Measurements from ENCODE around the gene GABRA4. TPM values are rescaled to one million over a fixed set of nuclear protein-coding genes. Genes with fewer than 3 reads are reported as not detected.

The GABRA4 gene
- polyA plus RNA-seq, 4 donors = 0.18 to 2.7 (median 0.38) TPM

- DNase-seq = no peak
- 9 to 25% (median 15%) methylated on average over 9 of the region's 9 CpGs for WGBS, 3 donors
- peaks cover 4 to 35% (median 11%) of the 10 kb centered on the region in 3 donors for H3K27me3 ChIP-seq (ENCODE audit: control insufficient read depth in 3 of 3, insufficient read depth in 3 of 3, low read length in 3 of 3)
Observed at GRCh38 chr4:46992338-46992737, 1.0 kb downstream of the GABRA4 start.

GRCh38 chr4:46986922-46987638, 6.3 kb downstream of the GABRA4 start:
- DNase-seq (no peak), FAIRE-seq (no peak)
- no peaks in the 10 kb centered on the region for H3K9me3 ChIP-seq (ENCODE audit: control insufficient read depth in 2 of 2, insufficient read depth in 1 of 2, low read depth in 1 of 2, low read length in 1 of 2)
- H3K27me3 ChIP-seq (ENCODE audit: control insufficient read depth in 3 of 3, insufficient read depth in 3 of 3, low read length in 3 of 3) = peaks cover 0 to 3% (median 0%) of the 10 kb centered on the region in 3 donors
- no peaks in the 10 kb centered on the region for H3K4me1 ChIP-seq (ENCODE audit: control insufficient read depth in 3 of 3, insufficient read depth in 2 of 3, low read depth in 1 of 3, low read length in 2 of 3)
- H3K27ac ChIP-seq (ENCODE audit: low read depth in 1 of 3, low read length in 2 of 3) = no peak overlapping the region
- no peak overlapping the region for H3K4me3 ChIP-seq (ENCODE audit: low read depth in 1 of 3, low read length in 3 of 3)
- no peaks in the 10 kb centered on the region for H3K36me3 ChIP-seq (ENCODE audit: control insufficient read depth in 3 of 3, insufficient read depth in 2 of 3, low read depth in 1 of 3, low read length in 3 of 3)
- WGBS, 3 donors = 74 to 86% (median 81%) methylated on average over 3 of the region's 3 CpGs

More at GRCh38 chr4:46992338-46992737, 1.0 kb downstream of the GABRA4 start:
- Histone ChIP-seq H3K4me1 (ENCODE audit: control insufficient read depth in 3 of 3, insufficient read depth in 2 of 3, low read depth in 1 of 3, low read length in 2 of 3) (peaks cover 4 to 6% (median 5%) of the 10 kb centered on the region in 3 donors), H3K9me3 (ENCODE audit: control insufficient read depth in 2 of 2, insufficient read depth in 1 of 2, low read depth in 1 of 2, low read length in 1 of 2) (no peaks in the 10 kb centered on the region), H3K27ac (ENCODE audit: low read depth in 1 of 3, low read length in 2 of 3) (no peak overlapping the region), H3K4me3 (ENCODE audit: low read depth in 1 of 3, low read length in 3 of 3) (no peak overlapping the region), H3K36me3 (ENCODE audit: control insufficient read depth in 3 of 3, insufficient read depth in 2 of 3, low read depth in 1 of 3, low read length in 3 of 3) (no peaks in the 10 kb centered on the region)
- FAIRE-seq = no peak

- no peak for FAIRE-seq
- no peak for DNase-seq
- Histone ChIP-seq H3K27me3 (ENCODE audit: control insufficient read depth in 3 of 3, insufficient read depth in 3 of 3, low read length in 3 of 3) (no peaks in the 10 kb centered on the region), H3K27ac (ENCODE audit: low read depth in 1 of 3, low read length in 2 of 3) (no peak overlapping the region), H3K4me1 (ENCODE audit: control insufficient read depth in 3 of 3, insufficient read depth in 2 of 3, low read depth in 1 of 3, low read length in 2 of 3) (no peaks in the 10 kb centered on the region), H3K9me3 (ENCODE audit: control insufficient read depth in 2 of 2, insufficient read depth in 1 of 2, low read depth in 1 of 2, low read length in 1 of 2) (no peaks in the 10 kb centered on the region), H3K36me3 (ENCODE audit: control insufficient read depth in 3 of 3, insufficient read depth in 2 of 3, low read depth in 1 of 3, low read length in 3 of 3) (no peaks in the 10 kb centered on the region), H3K4me3 (ENCODE audit: low read depth in 1 of 3, low read length in 3 of 3) (no peak overlapping the region)
- 85 to 98% (median 90%) methylated on average over 1 of the region's 1 CpG for WGBS, 3 donors
Observed at GRCh38 chr4:46984781-46985180, 8.6 kb downstream of the GABRA4 start.

GRCh38 chr4:46980851-46981250, 12.5 kb downstream of the GABRA4 start:
- Histone ChIP-seq H3K9me3 (ENCODE audit: control insufficient read depth in 2 of 2, insufficient read depth in 1 of 2, low read depth in 1 of 2, low read length in 1 of 2) (no peaks in the 10 kb centered on the region), H3K27me3 (ENCODE audit: control insufficient read depth in 3 of 3, insufficient read depth in 3 of 3, low read length in 3 of 3) (no peaks in the 10 kb centered on the region), H3K4me1 (ENCODE audit: control insufficient read depth in 3 of 3, insufficient read depth in 2 of 3, low read depth in 1 of 3, low read length in 2 of 3) (no peaks in the 10 kb centered on the region), H3K36me3 (ENCODE audit: control insufficient read depth in 3 of 3, insufficient read depth in 2 of 3, low read depth in 1 of 3, low read length in 3 of 3) (no peaks in the 10 kb centered on the region), H3K27ac (ENCODE audit: low read depth in 1 of 3, low read length in 2 of 3) (no peak overlapping the region), H3K4me3 (ENCODE audit: low read depth in 1 of 3, low read length in 3 of 3) (no peak overlapping the region)
- no peak for FAIRE-seq
- DNase-seq = no peak
- 65 to 74% (median 72%) methylated on average over 4 of the region's 4 CpGs for WGBS, 3 donors

- Histone ChIP-seq H3K27me3 (ENCODE audit: control insufficient read depth in 3 of 3, insufficient read depth in 3 of 3, low read length in 3 of 3) (no peaks in the 10 kb centered on the region), H3K36me3 (ENCODE audit: control insufficient read depth in 3 of 3, insufficient read depth in 2 of 3, low read depth in 1 of 3, low read length in 3 of 3) (no peaks in the 10 kb centered on the region), H3K4me3 (ENCODE audit: low read depth in 1 of 3, low read length in 3 of 3) (no peak overlapping the region), H3K27ac (ENCODE audit: low read depth in 1 of 3, low read length in 2 of 3) (no peak overlapping the region), H3K4me1 (ENCODE audit: control insufficient read depth in 3 of 3, insufficient read depth in 2 of 3, low read depth in 1 of 3, low read length in 2 of 3) (no peaks in the 10 kb centered on the region), H3K9me3 (ENCODE audit: control insufficient read depth in 2 of 2, insufficient read depth in 1 of 2, low read depth in 1 of 2, low read length in 1 of 2) (no peaks in the 10 kb centered on the region)
- DNase-seq = no peak
- 88 to 91% (median 91%) methylated on average over 4 of the region's 4 CpGs for whole genome bisulfite sequencing, 3 donors
- FAIRE-seq = no peak
Observed at GRCh38 chr4:46979726-46980125, 13.7 kb downstream of the GABRA4 start.

GRCh38 chr4:46979283-46979682, 14.1 kb downstream of the GABRA4 start:
- Histone ChIP-seq H3K4me1 (ENCODE audit: control insufficient read depth in 3 of 3, insufficient read depth in 2 of 3, low read depth in 1 of 3, low read length in 2 of 3) (no peaks in the 10 kb centered on the region), H3K27me3 (ENCODE audit: control insufficient read depth in 3 of 3, insufficient read depth in 3 of 3, low read length in 3 of 3) (no peaks in the 10 kb centered on the region), H3K27ac (ENCODE audit: low read depth in 1 of 3, low read length in 2 of 3) (no peak overlapping the region), H3K36me3 (ENCODE audit: control insufficient read depth in 3 of 3, insufficient read depth in 2 of 3, low read depth in 1 of 3, low read length in 3 of 3) (no peaks in the 10 kb centered on the region), H3K9me3 (ENCODE audit: control insufficient read depth in 2 of 2, insufficient read depth in 1 of 2, low read depth in 1 of 2, low read length in 1 of 2) (no peaks in the 10 kb centered on the region), H3K4me3 (ENCODE audit: low read depth in 1 of 3, low read length in 3 of 3) (no peak overlapping the region)
- FAIRE-seq (no peak), DNase-seq (no peak)
- 52 to 69% (median 65%) methylated on average over 2 of the region's 2 CpGs for WGBS, 3 donors

- FAIRE-seq (no peak), DNase-seq (no peak)
- H3K36me3 ChIP-seq (ENCODE audit: control insufficient read depth in 3 of 3, insufficient read depth in 2 of 3, low read depth in 1 of 3, low read length in 3 of 3) = no peaks in the 10 kb centered on the region
- no peak overlapping the region for H3K4me3 ChIP-seq (ENCODE audit: low read depth in 1 of 3, low read length in 3 of 3)
- no peaks in the 10 kb centered on the region for H3K4me1 ChIP-seq (ENCODE audit: control insufficient read depth in 3 of 3, insufficient read depth in 2 of 3, low read depth in 1 of 3, low read length in 2 of 3)
- H3K9me3 ChIP-seq (ENCODE audit: control insufficient read depth in 2 of 2, insufficient read depth in 1 of 2, low read depth in 1 of 2, low read length in 1 of 2) = no peaks in the 10 kb centered on the region
- H3K27ac ChIP-seq (ENCODE audit: low read depth in 1 of 3, low read length in 2 of 3) = no peak overlapping the region
- H3K27me3 ChIP-seq (ENCODE audit: control insufficient read depth in 3 of 3, insufficient read depth in 3 of 3, low read length in 3 of 3) = no peaks in the 10 kb centered on the region
- 89 to 92% (median 89%) methylated on average over 2 of the region's 2 CpGs for WGBS, 3 donors
Observed at GRCh38 chr4:46977245-46977644, 16.1 kb downstream of the GABRA4 start.

GRCh38 chr4:46975812-46976553, 17.4 kb downstream of the GABRA4 start:
- H3K27me3 ChIP-seq (ENCODE audit: control insufficient read depth in 3 of 3, insufficient read depth in 3 of 3, low read length in 3 of 3) = no peaks in the 10 kb centered on the region
- WGBS, 3 donors = 69 to 72% (median 70%) methylated on average over 4 of the region's 4 CpGs
- no peaks in the 10 kb centered on the region for H3K4me1 ChIP-seq (ENCODE audit: control insufficient read depth in 3 of 3, insufficient read depth in 2 of 3, low read depth in 1 of 3, low read length in 2 of 3)
- no peaks in the 10 kb centered on the region for H3K36me3 ChIP-seq (ENCODE audit: control insufficient read depth in 3 of 3, insufficient read depth in 2 of 3, low read depth in 1 of 3, low read length in 3 of 3)
- DNase-seq (no peak), FAIRE-seq (no peak)
- no peak overlapping the region for H3K27ac ChIP-seq (ENCODE audit: low read depth in 1 of 3, low read length in 2 of 3)
- H3K9me3 ChIP-seq (ENCODE audit: control insufficient read depth in 2 of 2, insufficient read depth in 1 of 2, low read depth in 1 of 2, low read length in 1 of 2) = no peaks in the 10 kb centered on the region
- H3K4me3 ChIP-seq (ENCODE audit: low read depth in 1 of 3, low read length in 3 of 3) = no peak overlapping the region

Data from small intestine (tissue), 7 donors.